ENCODE measurements around the gene SGSM1. TPM values are rescaled to one million over a fixed set of nuclear protein-coding genes. Genes with fewer than 3 reads are reported as not detected.
"Not testable (repeated sequence)": the region's sequence is repeated elsewhere in the genome, so short reads cannot be mapped to it uniquely, and the experiment has no call there.

Gene SGSM1
- total RNA-seq, 1 experiment from 2014 or later, result not detected

DNA sequence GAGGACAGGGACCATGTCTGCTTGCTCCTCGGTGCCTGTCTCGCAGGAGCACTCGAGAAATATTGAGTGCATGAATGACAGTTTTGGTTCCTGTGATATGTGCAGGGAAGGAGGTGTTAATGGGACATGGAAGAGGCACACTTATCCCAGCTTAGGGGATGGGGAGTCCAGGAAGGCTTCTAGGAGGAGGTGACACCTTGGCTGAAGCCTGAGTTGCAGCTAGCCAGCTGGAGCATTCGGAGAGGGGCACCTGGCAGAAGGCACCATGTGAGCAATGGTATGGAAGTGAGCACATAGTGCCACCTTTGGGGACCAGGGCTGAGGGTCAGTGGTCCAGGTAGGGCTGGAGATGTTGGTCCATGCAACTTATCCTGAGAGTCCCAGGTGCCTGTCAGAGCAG is 18.9 kb downstream of the SGSM1 start:
- H3K4me3 ChIP-seq, result no peak overlapping the region
- H3K9me3 ChIP-seq, result no peaks in the 10 kb centered on the region
- DNase-seq, result no peak
- no peaks in the 10 kb centered on the region for H3K36me3 ChIP-seq
- peaks cover 3% of the 10 kb centered on the region; the same call in 1 of the 2 replicates for H3K27me3 ChIP-seq

DNA sequence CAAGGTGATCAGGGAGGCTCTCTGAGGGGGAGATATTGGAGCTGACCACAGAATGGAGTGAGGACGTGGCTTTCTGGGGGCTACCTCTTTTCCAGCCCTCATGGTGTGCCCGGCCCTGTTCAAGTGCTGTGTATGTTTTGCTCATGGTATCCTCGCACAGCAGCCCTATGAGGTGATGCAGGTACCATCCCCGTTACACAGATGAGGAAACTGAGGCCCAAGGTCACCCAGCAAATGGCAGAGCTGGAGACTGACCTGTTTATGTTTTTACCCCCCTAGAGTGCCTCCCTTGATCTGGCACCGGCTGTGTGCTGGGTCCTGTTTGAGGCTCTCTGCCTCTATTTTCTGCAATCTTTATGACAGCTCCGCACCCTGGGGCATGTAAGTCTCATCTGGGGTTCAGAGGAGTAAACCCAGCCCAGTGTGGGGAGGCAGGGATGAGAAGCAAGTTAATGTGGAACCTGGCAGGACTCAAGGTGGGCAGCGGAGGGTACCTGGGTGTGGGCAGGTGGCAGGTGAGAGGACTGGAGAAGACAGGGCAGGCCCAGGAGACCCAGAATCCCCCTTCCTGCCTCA is 20.8 kb downstream of the SGSM1 start:
- Histone ChIP-seq H3K4me3 (no peak overlapping the region), H3K27me3 (peaks cover 3% of the 10 kb centered on the region; the same call in 1 of the 2 replicates), H3K9me3 (no peaks in the 10 kb centered on the region), H3K36me3 (no peaks in the 10 kb centered on the region)
- DNase-seq, result no peak

DNA sequence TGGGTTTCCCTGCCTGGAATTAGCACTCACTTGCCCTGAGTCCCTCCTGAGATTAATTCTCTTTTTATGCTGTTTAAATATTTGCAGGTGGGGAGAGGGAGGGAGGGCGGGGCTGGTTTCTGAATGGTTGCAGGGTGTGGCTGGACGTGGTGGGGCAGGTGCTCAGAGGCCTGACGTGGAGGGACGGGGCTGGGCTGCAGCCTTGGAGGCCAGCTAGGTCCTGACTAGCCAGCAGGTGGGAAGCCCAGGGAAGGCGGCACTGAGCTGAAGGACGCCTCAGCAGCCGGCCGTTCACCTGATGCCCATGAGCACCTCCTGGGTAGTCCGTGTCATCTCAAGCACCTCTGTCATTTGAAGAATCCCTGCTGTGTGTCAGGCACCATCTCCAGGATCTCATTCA is 21.3 kb downstream of the SGSM1 start:
- no peaks in the 10 kb centered on the region for H3K9me3 ChIP-seq

DNA sequence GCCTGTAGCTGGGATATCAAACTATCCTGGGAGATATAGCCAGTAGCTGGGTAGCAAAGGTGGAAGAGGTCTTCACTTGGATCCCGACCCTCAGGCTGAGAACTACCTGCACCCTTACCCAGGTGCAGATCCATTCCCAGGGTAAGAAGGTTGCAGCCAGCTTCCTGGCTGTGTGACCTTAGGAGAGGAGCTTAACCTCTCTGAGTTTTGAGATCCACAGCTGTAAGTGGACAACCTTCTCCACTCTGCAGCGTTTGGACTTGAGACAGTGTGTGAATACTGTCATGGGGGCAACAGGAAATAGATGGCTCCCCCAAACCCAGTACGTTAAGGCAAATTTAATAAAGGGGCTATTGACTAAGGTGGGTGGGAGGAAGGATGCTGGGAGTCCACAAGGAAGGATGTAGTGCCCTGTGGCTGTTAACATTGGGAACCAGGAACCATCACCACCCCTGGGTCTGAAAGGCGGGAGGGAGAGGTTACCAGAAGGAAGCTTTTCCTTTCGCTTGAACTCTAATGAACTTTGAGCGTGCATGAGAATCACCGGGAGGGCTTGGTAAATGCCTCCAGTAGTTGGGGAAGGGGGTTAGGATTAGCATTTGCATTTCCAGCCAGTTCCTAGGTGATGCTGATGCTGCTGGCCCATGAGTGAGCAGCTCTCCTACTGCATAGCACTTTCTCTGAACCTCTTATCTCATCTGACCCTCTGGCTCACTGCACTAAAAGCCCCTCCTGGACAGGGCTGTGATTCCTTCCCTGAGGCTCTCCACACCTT is 24.4 kb downstream of the SGSM1 start:
- H3K4me3 ChIP-seq, result no peak overlapping the region
- H3K36me3 ChIP-seq, result no peaks in the 10 kb centered on the region
- H3K27me3 ChIP-seq, result no peaks in the 10 kb centered on the region; the same call in 1 of the 2 replicates
- no peaks in the 10 kb centered on the region for H3K9me3 ChIP-seq
- no peak for DNase-seq

More for the DNA sequence above, 21.3 kb downstream of the SGSM1 start:
- DNase-seq, result no peak
- no peak overlapping the region for H3K4me3 ChIP-seq
- no peaks in the 10 kb centered on the region for H3K36me3 ChIP-seq
- peaks cover 3% of the 10 kb centered on the region; the same call in 1 of the 2 replicates for H3K27me3 ChIP-seq

DNA sequence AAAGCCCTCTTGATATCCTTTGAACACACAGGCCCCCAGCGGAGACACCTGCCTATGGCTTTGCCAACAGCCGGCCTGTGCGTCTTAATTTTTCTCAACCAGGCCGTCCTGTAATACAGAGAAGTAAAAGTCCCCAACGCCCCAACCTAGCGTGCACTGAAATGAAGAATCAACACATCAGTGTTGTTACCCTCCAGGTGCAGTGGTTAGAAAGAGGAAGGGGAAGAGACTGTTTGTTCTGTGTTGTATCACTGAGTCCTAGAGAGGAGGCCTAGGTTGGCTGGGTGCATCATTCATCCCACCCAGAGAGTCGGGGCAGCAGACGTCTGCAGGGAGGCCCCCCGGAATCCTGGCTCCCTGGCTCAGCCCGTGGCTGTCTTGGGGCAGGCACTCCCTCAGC is 25.7 kb downstream of the SGSM1 start:
- Histone ChIP-seq H3K9me3 (no peaks in the 10 kb centered on the region), H3K36me3 (no peaks in the 10 kb centered on the region), H3K4me3 (no peak overlapping the region), H3K27me3 (no peaks in the 10 kb centered on the region; the same call in 1 of the 2 replicates)
- DNase-seq, result no peak

DNA sequence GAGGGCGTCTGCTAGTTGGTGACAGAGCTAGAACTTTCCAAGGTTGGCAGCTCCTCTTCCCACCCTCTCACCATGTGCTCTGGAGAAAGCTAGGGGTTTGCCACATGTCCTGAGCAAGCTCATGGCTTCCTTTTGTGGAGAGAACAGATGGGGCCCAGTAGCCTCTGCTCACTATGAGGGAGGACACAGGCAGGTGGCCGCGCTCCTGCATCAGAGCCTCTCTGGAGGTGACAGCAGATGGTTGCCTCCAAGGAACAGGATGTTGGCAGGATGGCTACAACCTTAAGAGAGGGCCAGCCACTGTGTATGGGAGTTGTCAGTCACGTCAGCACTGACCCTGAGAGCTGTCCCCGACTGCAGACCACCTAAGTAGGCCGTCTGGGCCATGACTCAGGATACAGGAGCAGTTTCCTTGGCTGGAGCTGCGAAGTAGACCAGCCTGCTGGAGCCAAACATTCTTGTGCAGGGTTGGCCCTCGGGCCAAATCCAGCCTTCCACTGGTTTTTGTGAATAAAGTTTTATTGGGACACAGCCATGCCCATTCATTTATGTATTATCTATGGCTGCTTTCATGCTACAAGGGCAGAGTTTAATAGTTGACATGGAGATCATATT is 28.0 kb downstream of the SGSM1 start:
- DNase-seq, result no peak
- no peaks in the 10 kb centered on the region; the same call in none of the 2 replicates for H3K27me3 ChIP-seq
- H3K4me3 ChIP-seq, result no peak overlapping the region
- no peaks in the 10 kb centered on the region for H3K36me3 ChIP-seq
- H3K9me3 ChIP-seq, result no peaks in the 10 kb centered on the region

DNA sequence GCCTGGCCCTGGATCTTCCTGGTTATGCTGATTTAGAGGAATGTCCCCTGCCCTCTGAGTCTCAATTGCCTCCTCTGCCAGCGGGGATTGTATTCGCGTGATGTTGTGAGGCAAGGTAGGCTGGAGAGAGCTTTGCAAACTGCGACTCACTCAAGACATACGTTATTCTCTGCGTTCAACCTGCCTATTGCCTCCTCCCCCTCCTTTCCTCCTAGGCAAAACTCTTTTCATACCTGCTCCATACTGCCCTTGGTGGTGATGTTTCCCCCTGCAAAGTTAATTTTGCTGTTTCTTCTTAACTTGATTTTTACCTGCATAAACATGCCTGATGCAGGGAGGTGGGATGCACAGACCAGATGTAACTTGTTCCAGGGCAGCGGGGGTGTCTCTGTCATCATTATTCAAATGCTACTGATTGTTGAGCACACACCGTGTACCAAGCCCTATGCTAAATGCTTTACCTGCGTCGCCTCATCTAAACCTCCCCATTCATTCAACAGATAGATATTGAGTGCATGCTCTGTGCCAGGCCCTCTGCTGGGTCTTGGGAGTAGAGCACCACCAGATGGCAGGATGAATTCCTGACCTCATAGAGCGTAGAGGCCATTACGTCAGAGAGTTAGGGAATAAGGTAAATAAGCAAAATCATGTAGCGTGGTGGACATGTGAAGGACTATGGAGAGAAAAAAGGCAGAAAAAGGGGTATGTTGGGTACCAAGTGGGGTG is 29.0 kb downstream of the SGSM1 start:
- Histone ChIP-seq H3K9me3 (no peaks in the 10 kb centered on the region), H3K27me3 (no peaks in the 10 kb centered on the region; the same call in none of the 2 replicates), H3K4me3 (no peak overlapping the region), H3K36me3 (no peaks in the 10 kb centered on the region)
- no peak for DNase-seq

DNA sequence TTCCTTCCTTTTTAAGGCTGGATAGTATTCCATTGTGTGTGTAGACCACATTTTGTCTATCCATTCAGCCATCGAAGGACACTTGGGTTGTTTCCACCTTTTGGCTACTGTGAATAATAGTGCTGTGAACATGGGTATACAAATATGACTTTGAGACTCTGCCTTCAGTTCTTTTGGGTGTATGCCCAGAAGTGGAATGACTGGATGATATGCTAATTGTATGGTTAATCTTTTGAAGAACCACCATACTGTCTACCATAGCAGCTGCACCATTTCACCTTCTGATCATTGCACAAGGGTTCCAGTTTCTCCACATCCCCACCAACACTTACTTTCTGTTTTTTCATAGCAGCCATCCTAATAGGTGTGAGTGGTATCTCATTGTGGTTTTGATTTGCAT is 30.3 kb downstream of the SGSM1 start:
- no peaks in the 10 kb centered on the region; the same call in none of the 2 replicates for H3K27me3 ChIP-seq
- no peak for DNase-seq
- no peaks in the 10 kb centered on the region for H3K36me3 ChIP-seq
- no peaks in the 10 kb centered on the region for H3K9me3 ChIP-seq
- H3K4me3 ChIP-seq, result no peak overlapping the region

DNA sequence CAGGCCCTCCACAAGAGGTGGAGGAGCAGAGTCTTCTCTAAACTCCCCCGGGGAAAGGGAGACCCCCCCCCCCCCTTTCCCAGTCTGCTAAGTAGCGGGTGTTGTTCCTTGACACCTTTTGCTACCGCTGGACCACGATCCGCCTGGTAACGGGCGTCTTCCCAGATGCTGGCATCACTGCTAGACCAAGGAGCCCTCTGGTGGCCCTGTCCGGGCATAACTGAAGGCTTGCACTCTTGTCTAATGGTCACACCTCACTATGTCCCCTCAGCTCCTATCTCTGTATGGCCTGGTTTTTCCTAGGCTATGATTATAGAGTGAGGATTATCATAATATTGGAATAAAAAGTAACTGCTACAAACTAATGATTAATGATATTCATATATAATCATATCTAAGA is 31.5 kb downstream of the SGSM1 start:
- H3K4me3 ChIP-seq, H3K27me3 ChIP-seq, H3K9me3 ChIP-seq, DNase-seq, H3K36me3 ChIP-seq: not testable (repeated sequence)

DNA sequence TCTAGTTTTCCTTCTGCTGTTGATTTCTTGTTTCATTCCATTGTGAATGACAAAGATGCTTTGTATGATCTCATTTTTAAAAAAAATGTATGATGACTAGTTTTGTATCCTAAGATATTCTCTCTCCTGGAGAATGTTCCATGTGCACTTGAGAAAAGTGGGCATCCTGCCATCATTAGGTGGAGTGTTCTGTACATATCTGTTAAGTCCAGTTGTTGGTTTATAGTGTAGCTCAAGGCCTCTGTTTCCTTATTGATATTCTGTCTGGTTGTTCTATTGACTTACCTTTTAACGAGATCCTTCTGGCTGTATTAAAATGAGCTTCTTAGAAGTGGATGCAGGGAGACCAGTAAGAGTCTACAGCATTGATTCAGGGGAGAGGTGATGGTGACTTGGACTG is 35.2 kb downstream of the SGSM1 start:
- no peak for DNase-seq
- H3K9me3 ChIP-seq, result no peaks in the 10 kb centered on the region
- no peak overlapping the region for H3K4me3 ChIP-seq
- H3K27me3 ChIP-seq, result no peaks in the 10 kb centered on the region; the same call in 1 of the 2 replicates
- no peaks in the 10 kb centered on the region for H3K36me3 ChIP-seq

DNA sequence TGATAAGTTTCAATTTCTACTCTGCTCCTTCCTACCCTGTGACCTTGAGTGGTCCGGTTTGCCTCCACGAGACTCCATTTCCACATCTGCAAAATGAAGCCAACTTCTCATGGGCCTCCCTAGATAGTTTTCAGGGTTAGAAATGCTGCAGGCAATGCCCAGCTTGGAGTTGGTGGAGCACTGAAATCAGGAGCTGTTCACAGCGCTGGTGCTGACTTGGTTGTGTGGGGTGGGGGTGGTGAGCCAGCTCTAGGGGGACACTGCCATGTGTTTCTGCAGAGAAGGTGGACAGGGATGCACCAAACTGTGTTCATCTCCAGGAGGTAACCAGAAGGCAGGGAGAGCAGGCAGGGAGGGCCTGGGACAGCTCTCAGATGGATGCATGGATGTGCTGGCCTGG is 37.0 kb downstream of the SGSM1 start:
- H3K9me3 ChIP-seq, result no peaks in the 10 kb centered on the region
- no peaks in the 10 kb centered on the region for H3K36me3 ChIP-seq
- H3K4me3 ChIP-seq, result no peak overlapping the region
- H3K27me3 ChIP-seq, result no peaks in the 10 kb centered on the region; the same call in 1 of the 2 replicates
- DNase-seq, result no peak

DNA sequence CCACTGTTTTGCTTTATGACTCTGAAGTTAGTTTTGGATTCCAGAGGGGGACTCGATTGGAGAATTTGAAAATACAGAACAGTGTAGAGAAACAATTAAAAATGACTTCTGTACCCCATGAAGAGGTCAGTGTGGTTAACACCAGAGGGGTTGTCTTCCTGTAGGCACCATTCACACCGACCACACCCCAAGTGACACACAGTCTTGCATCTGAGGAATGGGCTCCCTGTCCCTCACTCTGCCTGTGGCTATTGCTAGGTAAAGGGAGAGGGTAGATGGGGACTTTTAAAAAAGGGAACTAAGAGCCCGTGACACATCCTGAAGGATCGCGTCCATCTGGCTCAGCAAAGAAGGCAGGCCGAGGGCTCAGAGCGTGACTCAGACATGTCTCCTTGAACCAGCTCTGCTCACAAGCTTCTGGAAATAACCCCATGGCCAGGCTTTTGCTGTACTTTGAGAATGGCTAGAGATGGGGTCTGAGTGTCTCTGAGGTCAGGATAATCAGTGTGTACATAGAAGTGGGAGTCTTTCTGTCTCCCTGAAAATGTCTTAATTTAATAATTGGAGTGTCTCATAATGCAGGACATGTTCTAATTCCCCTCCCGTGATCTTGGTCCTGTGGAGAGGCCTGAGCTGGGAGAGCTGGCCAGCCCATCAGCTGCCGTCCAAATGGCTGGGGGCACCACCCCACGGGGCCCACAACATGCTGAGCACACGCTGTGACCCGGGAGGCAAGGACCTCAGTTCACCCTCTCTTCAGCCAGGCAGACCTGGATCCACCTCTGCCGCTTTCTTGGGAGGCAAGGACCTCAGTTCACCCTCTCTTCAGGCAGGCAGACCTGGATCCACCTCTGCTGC is 39.3 kb downstream of the SGSM1 start:
- DNase-seq, result peak; percentile 76

DNA sequence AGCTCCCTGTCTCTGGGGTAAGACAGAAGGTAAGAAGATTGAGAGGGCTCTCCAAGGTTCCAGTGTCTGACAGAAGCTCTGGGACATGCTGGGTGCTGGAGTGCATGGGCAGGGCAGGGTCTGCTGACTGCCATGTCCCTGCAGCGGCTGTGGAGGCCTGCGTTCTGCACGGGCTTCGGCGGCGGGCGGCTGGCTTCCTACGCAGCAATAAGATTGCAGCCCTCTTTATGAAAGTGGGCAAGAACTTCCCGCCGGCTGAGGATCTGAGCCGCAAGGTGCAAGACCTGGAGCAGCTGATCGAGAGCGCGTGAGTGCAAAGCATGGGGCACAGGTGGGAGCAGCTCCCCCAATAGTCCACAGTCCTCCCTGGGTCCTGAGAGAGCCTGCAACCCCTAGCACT is 41.5 kb downstream of the SGSM1 start:
- no peaks in the 10 kb centered on the region for H3K36me3 ChIP-seq
- no peaks in the 10 kb centered on the region; the same call in 1 of the 2 replicates for H3K27me3 ChIP-seq
- H3K4me3 ChIP-seq, result no peak overlapping the region
- no peaks in the 10 kb centered on the region for H3K9me3 ChIP-seq
- no peak for DNase-seq

More for the DNA sequence above, 39.3 kb downstream of the SGSM1 start:
- no peak overlapping the region for H3K4me3 ChIP-seq
- no peaks in the 10 kb centered on the region for H3K36me3 ChIP-seq
- H3K9me3 ChIP-seq, result no peaks in the 10 kb centered on the region
- H3K27me3 ChIP-seq, result no peaks in the 10 kb centered on the region

DNA sequence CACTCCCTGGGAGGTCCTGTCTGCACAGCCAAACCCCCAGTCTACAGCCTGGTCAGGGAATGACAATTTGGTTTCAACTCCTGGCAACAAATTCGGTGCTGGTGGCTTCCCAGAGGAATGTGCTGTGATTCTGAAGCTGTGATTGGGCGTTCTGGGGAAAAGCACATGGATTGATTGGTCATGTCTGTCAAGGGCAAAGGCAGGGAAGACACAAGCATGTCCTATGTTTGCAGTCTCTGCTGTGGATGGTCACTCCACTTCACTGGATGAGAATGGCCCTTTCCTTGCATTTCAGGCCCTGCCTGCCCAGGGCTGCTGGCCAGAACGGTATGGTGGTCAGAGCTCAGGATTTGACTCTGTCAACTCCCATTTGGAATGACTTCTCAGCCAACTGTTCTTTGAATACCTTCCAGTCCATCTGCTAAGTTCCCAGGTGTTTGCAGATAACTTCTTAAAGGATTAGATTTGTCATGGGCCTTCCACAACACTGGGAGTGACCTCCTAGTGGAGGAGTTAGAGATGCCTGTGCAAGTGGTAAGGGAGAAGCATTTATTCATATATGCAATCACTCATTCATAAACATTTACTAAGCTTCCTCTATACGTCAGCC is 42.7 kb downstream of the SGSM1 start:
- Histone ChIP-seq H3K27me3 (no peaks in the 10 kb centered on the region; the same call in 1 of the 2 replicates), H3K4me3 (no peak overlapping the region), H3K36me3 (no peaks in the 10 kb centered on the region), H3K9me3 (no peaks in the 10 kb centered on the region)
- no peak for DNase-seq

DNA sequence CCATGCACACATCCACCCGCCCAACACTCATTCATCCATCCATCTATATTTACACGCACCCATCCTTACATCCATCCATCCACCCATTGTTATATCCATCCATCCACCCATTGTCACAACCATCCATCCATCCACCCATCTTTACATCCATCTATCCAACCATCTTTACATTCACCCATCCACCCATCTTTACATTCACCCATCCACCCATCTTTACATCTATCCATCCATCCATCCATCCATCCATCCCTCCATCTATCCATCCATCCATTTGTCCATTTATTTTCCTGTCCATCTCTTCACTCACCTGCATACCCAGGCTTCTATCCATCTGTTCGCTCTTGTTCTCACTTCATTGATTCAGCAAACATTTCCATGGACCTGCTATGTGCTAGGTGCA is 49.8 kb downstream of the SGSM1 start:
- Histone ChIP-seq H3K27me3 (no peaks in the 10 kb centered on the region; the same call in 1 of the 2 replicates), H3K9me3 (no peaks in the 10 kb centered on the region), H3K4me3 (no peak overlapping the region), H3K36me3 (no peaks in the 10 kb centered on the region)
- DNase-seq, result no peak

DNA sequence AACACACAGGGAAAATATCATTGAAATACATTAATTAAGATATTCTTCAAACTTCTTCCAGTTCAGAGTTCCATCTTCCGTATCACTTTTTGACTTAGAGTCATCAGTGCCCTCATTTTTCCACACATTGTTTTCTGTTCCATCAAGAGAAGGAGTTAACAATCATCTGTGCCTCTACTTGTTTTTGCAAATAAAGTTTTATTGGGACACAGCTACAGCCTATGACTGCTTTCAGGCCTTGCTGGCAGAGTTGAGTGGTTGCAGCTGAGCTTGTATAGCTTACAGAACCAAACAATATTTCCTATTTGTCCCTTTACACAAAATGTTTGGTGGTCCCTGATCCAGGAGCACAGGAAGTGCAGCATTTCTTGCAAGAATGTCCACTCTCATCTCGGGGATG is 51.6 kb downstream of the SGSM1 start:
- no peak for DNase-seq
- H3K36me3 ChIP-seq, result no peaks in the 10 kb centered on the region
- no peak overlapping the region for H3K4me3 ChIP-seq
- H3K9me3 ChIP-seq, result no peaks in the 10 kb centered on the region
- no peaks in the 10 kb centered on the region; the same call in 1 of the 2 replicates for H3K27me3 ChIP-seq

Data from MG63 (cell line).